ENCODE measurements around the gene RINL.

RINL gene

DNA sequence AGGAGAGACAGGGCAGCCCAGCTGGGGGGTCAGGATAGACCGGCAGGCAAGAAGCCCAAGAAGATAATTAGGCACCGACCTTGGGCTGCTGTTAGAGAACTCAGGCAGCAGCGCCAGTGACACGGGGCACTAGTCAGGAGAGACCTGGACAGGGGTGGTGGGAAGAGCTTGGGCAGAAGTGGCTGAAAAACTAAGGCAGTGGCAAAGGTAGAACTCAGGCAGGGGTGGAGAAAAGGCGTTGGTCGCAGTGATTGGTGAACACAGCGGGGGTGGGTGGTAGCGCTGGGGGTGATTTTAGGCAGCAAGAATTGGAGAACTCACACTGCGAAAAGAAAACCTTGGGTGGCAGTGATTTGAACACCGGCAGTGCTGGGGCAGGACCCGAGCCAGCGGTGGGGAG is 29.6 kb upstream of the RINL start:
- DNase-seq: no peak
- Histone ChIP-seq H3K36me3 (peaks cover 16% of the 10 kb centered on the region), H3K27ac (no peak overlapping the region), H3K4me3 (ENCODE audit: low read depth, low read length) (no peak overlapping the region), H3K27me3 (ENCODE audit: insufficient read depth, low read depth, severe bottlenecking) (no peaks in the 10 kb centered on the region), H3K9me3 (ENCODE audit: severe bottlenecking) (no peaks in the 10 kb centered on the region)
- TF ChIP-seq, protein P1, sequence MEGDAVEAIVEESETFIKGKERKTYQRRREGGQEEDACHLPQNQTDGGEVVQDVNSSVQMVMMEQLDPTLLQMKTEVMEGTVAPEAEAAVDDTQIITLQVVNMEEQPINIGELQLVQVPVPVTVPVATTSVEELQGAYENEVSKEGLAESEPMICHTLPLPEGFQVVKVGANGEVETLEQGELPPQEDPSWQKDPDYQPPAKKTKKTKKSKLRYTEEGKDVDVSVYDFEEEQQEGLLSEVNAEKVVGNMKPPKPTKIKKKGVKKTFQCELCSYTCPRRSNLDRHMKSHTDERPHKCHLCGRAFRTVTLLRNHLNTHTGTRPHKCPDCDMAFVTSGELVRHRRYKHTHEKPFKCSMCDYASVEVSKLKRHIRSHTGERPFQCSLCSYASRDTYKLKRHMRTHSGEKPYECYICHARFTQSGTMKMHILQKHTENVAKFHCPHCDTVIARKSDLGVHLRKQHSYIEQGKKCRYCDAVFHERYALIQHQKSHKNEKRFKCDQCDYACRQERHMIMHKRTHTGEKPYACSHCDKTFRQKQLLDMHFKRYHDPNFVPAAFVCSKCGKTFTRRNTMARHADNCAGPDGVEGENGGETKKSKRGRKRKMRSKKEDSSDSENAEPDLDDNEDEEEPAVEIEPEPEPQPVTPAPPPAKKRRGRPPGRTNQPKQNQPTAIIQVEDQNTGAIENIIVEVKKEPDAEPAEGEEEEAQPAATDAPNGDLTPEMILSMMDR (IDR thresholded peaks at IDR 0.05; ENCODE audit: low read depth, low read length): no peak

DNA sequence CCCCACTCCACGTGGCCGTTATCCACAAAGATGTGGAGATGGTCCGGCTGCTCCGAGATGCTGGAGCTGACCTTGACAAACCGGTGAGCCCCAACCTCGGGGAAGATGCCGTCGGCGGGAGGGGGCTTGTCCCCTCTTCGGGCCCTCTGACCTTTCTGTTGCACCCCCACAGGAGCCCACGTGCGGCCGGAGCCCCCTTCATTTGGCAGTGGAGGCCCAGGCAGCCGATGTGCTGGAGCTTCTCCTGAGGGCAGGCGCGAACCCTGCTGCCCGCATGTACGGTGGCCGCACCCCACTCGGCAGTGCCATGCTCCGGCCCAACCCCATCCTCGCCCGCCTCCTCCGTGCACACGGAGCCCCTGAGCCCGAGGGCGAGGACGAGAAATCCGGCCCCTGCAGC is 29.2 kb upstream of the RINL start:
- Histone ChIP-seq H3K36me3 (peaks cover 16% of the 10 kb centered on the region), H3K27ac (no peak overlapping the region), H3K27me3 (ENCODE audit: insufficient read depth, low read depth, severe bottlenecking) (no peaks in the 10 kb centered on the region), H3K4me3 (ENCODE audit: low read depth, low read length) (no peak overlapping the region), H3K9me3 (ENCODE audit: severe bottlenecking) (no peaks in the 10 kb centered on the region)
- TF ChIP-seq, protein P1 (IDR thresholded peaks at IDR 0.05; ENCODE audit: low read depth, low read length): no peak
- no peak for DNase-seq

- H3K36me3 ChIP-seq: peaks cover 16% of the 10 kb centered on the region
- no peak for DNase-seq
- H3K9me3 ChIP-seq (ENCODE audit: severe bottlenecking): no peaks in the 10 kb centered on the region
- H3K4me3 ChIP-seq (ENCODE audit: low read depth, low read length): no peak overlapping the region
- no peaks in the 10 kb centered on the region for H3K27me3 ChIP-seq (ENCODE audit: insufficient read depth, low read depth, severe bottlenecking)
- TF ChIP-seq, protein P1 (IDR thresholded peaks at IDR 0.05; ENCODE audit: low read depth, low read length): no peak
- H3K27ac ChIP-seq: no peak overlapping the region
Measured at GRCh38 chr19:38905620-38906019, 27.5 kb upstream of the RINL start.

GRCh38 chr19:38904581-38905539 is 26.8 kb upstream of the RINL start:
- peaks cover 16% of the 10 kb centered on the region for H3K36me3 ChIP-seq
- H3K27ac ChIP-seq: no peak overlapping the region
- TF ChIP-seq, protein P1 (IDR thresholded peaks at IDR 0.05; ENCODE audit: low read depth, low read length): no peak

DNA sequence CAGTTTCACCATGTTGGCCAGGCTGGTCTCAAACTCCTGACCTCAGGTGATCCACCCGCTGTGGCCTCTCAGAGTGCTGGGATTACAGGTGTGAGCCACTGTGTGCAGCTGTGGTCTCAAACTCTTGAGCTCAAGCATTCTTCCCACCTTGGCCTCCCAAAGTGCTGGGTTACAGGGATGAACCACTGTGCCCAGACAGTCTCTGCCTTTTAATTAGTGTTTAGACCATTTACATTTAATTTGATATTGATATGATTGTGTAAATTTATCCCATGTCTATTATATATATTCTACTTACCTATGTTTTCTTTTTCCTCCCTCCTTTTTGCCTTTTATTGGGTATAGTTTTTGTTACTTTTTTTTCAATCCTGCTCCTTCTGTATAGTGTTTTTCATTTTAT is 23.6 kb upstream of the RINL start:
- Histone ChIP-seq H3K27ac (no peak overlapping the region), H3K27me3 (ENCODE audit: insufficient read depth, low read depth, severe bottlenecking) (no peaks in the 10 kb centered on the region), H3K9me3 (ENCODE audit: severe bottlenecking) (no peaks in the 10 kb centered on the region), H3K4me3 (ENCODE audit: low read depth, low read length) (no peak overlapping the region), H3K36me3 (peaks cover 2% of the 10 kb centered on the region)
- no peak for DNase-seq
- TF ChIP-seq, protein P1 (IDR thresholded peaks at IDR 0.05; ENCODE audit: low read depth, low read length): no peak

More at GRCh38 chr19:38904581-38905539, 26.8 kb upstream of the RINL start:
- Histone ChIP-seq H3K9me3 (ENCODE audit: severe bottlenecking) (no peaks in the 10 kb centered on the region), H3K27me3 (ENCODE audit: insufficient read depth, low read depth, severe bottlenecking) (no peaks in the 10 kb centered on the region), H3K4me3 (ENCODE audit: low read depth, low read length) (no peak overlapping the region)
- no peak for DNase-seq
